Type B pancreatic cell (in vitro differentiated cells): Measurements from ENCODE around the gene FOXK1. TPM values are rescaled to one million over a fixed set of nuclear protein-coding genes. Genes with fewer than 3 reads are reported as not detected.

ENCODE experiments used
- DNase-seq: peaks from one replicate; pipeline ENCODE4 v3.0.0; 2021; ENCODE audit warnings: mixed read lengths; ENCODE audit not compliant: unreplicated experiment; ENCODE audit errors: extremely low spot score
- H3K27ac Mint-ChIP-seq: 2 replicates; pipeline ENCODE4 v1.8.0; 2021; ENCODE audit warnings: mild to moderate bottlenecking, mixed read lengths
- H3K27me3 Mint-ChIP-seq: 2 replicates; pipeline ENCODE4 v1.8.0; 2021; ENCODE audit warnings: mixed read lengths
- H3K36me3 Mint-ChIP-seq: 2 replicates; pipeline ENCODE4 v1.8.0; 2021; ENCODE audit warnings: mixed read lengths
- H3K4me1 Mint-ChIP-seq: one replicate; pipeline ENCODE4 v1.8.0; 2021; ENCODE audit warnings: mixed read lengths; ENCODE audit not compliant: unreplicated experiment
- H3K4me3 Mint-ChIP-seq: 2 replicates; pipeline ENCODE4 v1.8.0; 2021; ENCODE audit warnings: mild to moderate bottlenecking, mixed read lengths
- H3K9me3 Mint-ChIP-seq: 2 replicates; pipeline ENCODE4 v1.8.0; 2021; ENCODE audit warnings: mixed read lengths
- CTCF ChIP-seq: fragments of 200-600 bp; sonication (generic); conservative IDR thresholded peaks from 2 replicates; pipeline ENCODE4 v1.5.0; 2021; ENCODE audit warnings: antibody characterized with exemption, mild to moderate bottlenecking
- total RNA-seq: library from RNA; stranded (reverse); gene quantifications from 2 replicates; pipeline ENCODE4 v1.2.1, GENCODE V29; 2021; ENCODE audit warnings: low replicate concordance

FOXK1 gene
- total RNA-seq, 1 donor from 2014 or later = 55.1 TPM

DNA sequence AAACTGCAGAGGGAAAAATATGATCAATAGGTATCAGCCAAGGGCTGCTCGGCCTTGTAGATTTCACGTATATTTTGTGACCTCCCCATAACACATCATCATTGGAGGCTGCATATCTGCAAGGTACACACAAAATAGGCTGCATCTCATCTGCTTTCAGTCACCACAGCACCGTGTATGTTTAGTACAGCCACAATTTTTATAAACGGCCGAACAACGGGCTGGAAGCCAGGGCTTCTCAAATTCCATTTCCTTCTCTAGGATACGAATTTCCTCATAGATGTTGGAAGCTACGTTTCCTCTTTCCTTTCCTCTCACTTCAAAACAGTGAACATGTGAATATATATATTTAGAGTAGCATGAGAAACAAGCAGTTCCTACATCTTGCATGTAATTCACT lies 20.2 kb upstream of the FOXK1 start:
- no peaks in the 10 kb centered on the region for H3K4me1 Mint-ChIP-seq
- H3K4me3 Mint-ChIP-seq = no peak overlapping the region
- no peak overlapping the region for H3K27ac Mint-ChIP-seq
- peaks cover 4% of the 10 kb centered on the region for H3K36me3 Mint-ChIP-seq
- no peak for DNase-seq
- TF ChIP-seq CTCF = no peak
- peaks cover 17% of the 10 kb centered on the region for H3K9me3 Mint-ChIP-seq
- H3K27me3 Mint-ChIP-seq = no peaks in the 10 kb centered on the region

DNA sequence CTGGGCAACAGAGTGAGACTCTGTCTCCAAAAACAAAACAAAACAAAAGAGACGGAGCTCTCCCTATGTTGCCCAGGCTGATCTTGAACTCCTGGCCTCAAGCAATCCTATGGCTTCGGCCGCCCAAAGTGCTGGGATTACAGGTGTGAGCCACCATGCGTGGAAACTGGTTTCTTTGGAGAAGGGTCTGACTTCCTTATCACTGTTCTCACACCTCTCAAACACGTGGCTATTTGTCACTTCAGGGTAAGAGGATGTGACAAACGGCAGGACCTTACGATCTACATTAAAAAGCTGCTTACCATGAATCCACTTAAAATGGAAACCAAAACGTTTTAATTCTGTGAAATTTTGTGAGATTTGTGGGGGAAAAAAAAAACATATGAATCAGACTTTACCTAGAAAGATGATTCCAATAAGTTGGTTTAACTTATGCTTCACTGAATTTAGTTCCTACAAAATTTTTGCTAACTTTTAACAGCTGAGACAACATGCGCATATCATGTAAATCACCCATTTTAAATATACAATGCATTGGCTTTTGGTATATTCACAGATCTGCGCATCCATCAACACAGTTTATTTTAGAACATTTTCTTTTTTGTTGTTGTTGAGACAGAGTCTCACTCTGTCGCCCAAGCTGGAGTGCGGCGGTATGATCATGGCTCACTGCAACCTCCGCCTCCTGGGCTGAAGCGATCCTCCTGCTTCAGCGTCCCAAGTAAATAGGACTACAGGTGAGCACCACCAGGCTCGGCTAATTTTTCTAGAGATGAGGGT lies 18.7 kb upstream of the FOXK1 start:
- peaks cover 4% of the 10 kb centered on the region for H3K36me3 Mint-ChIP-seq
- H3K4me3 Mint-ChIP-seq = no peak overlapping the region
- no peaks in the 10 kb centered on the region for H3K4me1 Mint-ChIP-seq
- H3K9me3 Mint-ChIP-seq = peaks cover 12% of the 10 kb centered on the region
- DNase-seq = no peak
- H3K27ac Mint-ChIP-seq = no peak overlapping the region
- H3K27me3 Mint-ChIP-seq = no peaks in the 10 kb centered on the region
- no peak for TF ChIP-seq CTCF

DNA sequence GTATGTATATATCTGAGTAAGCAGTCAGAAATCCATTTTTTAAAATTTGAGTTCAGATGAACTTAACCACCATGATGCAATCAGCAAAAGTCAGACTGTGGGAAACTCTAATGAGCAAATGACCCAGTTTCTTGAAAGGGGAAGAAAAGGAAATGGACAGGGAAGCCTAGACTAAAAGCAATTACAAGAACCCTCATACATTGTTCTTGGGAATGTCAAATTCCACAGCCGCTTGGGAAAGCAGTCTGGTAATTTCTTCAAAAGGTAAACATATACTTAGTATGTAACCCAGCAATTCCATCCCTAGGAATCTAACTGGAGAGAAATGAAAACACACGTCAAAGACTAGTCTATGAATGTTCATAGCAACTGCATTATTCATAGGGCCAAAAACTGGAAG lies 16.4 kb upstream of the FOXK1 start:
- no peak overlapping the region for H3K27ac Mint-ChIP-seq
- H3K4me3 Mint-ChIP-seq = no peak overlapping the region
- no peaks in the 10 kb centered on the region for H3K36me3 Mint-ChIP-seq
- peaks cover 4% of the 10 kb centered on the region for H3K4me1 Mint-ChIP-seq
- H3K27me3 Mint-ChIP-seq = no peaks in the 10 kb centered on the region
- TF ChIP-seq CTCF = no peak
- H3K9me3 Mint-ChIP-seq = peaks cover 1% of the 10 kb centered on the region
- no peak for DNase-seq

DNA sequence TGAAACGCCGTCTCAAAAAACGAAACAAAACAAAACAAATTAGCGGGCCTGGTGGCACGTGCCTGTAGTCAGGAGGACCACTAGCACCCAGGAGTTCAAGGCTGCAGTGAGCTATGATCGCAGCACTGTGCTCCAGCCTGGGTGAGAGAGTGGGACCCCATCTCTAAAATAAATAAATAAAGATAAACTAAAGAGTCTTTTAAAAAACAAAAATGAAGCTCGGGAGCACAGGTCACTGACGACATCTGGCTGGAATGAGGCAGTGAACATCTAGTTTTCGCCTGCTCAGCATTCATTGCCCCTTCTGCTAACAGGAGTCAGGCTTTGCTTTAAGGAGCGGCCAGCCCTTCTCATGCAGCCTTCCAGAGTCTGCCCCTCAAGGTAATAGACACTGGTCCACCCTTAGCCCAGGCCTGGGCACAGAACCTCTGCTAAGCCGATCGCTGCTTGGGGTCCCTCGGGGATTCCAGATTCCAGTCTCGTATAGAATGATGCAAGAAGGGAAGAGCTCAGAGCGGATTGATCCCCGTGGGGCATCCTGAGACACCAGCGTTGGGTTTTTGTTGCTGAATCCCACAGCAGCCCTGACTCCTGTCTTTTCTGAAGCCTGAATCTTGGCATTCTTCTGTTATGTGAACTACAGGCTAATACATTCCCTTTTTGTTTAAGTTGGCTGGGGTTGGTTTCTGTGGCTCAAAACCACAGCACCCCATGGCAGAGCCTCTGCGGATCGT lies 14.2 kb upstream of the FOXK1 start:
- Mint-ChIP-seq H3K27ac (no peak overlapping the region), H3K27me3 (no peaks in the 10 kb centered on the region), H3K36me3 (no peaks in the 10 kb centered on the region), H3K9me3 (no peaks in the 10 kb centered on the region), H3K4me3 (no peak overlapping the region), H3K4me1 (peaks cover 4% of the 10 kb centered on the region)
- no peak for DNase-seq
- TF ChIP-seq CTCF = no peak

DNA sequence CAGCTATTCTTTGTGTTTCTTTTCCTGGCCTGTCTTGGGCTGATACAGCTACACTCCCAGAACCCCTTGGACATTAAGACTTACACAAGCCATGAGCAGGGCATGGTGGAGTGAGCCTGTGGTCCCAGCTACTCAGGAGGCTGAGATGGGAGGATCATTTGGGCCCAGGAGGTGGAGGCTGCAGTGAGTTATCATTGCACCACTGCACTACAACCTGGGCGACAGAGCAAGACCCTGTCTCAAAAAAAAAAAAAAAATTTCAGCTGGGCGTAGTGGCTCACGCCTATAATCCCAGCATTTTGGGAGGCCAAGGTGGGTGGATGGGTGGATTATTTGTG lies 13.6 kb upstream of the FOXK1 start:
- Mint-ChIP-seq H3K9me3 (no peaks in the 10 kb centered on the region), H3K27me3 (no peaks in the 10 kb centered on the region), H3K4me1 (peaks cover 4% of the 10 kb centered on the region), H3K36me3 (no peaks in the 10 kb centered on the region), H3K27ac (no peak overlapping the region), H3K4me3 (no peak overlapping the region)
- no peak for DNase-seq
- TF ChIP-seq CTCF = no peak
